Liver (tissue), 3 donors: Measurements from ENCODE around the gene USP44.

Experiments used
- ATF3 ChIP-seq: IDR thresholded peaks from 2 replicates; pipeline ENCODE4 v1.6.1; 2016; ENCODE audit warnings: antibody characterized with exemption
- CTCF ChIP-seq: fragments of 150-350 bp; IDR thresholded peaks from 2 replicates; pipeline ENCODE4 v1.5.1; 2017; ENCODE audit warnings: improper control_type of control experiment, low read depth, low read length; ENCODE audit not compliant: missing input control
- EGR1 ChIP-seq, 2 donors: IDR thresholded peaks; 2 replicates each; pipeline ENCODE4 v1.6.1; 2016 to 2018; ENCODE audit warnings: antibody characterized with exemption in 2 of 2, low read depth in 2 of 2
- HNF4G ChIP-seq: IDR thresholded peaks from 2 replicates; pipeline ENCODE4 v1.6.1; 2016; ENCODE audit warnings: antibody characterized with exemption
- RAD21 ChIP-seq, 2 donors: IDR thresholded peaks; 2 replicates each; pipeline ENCODE4 v1.6.1; 2016; ENCODE audit warnings: antibody characterized with exemption in 2 of 2, mild to moderate bottlenecking in 2 of 2
- RXRA ChIP-seq, 2 donors: IDR thresholded peaks; 2 replicates each; pipeline ENCODE4 v1.6.1; 2017 to 2018; ENCODE audit warnings: antibody characterized with exemption in 2 of 2, mild to moderate bottlenecking in 1 of 2
- TAF1 ChIP-seq: conservative IDR thresholded peaks from 2 replicates; pipeline ENCODE4 v1.6.1; 2016; ENCODE audit warnings: antibody characterized with exemption, mild to moderate bottlenecking
- TF ChIP-seq, protein P1 (sequence below): IDR thresholded peaks from 2 replicates; pipeline ENCODE4 v1.6.1; 2016; ENCODE audit warnings: antibody characterized with exemption, mild to moderate bottlenecking
- TF ChIP-seq, protein P2 (sequence below): IDR thresholded peaks from 2 replicates; pipeline ENCODE4 v1.6.1; 2016; ENCODE audit warnings: antibody characterized with exemption
- donor health status: healthy.
- donor health status: healthy.

GRCh38 chr12:95505039-95505438 is 46.2 kb downstream of the USP44 start:
- TF ChIP-seq CTCF (no peak), RXRA (IDR thresholded peaks at IDR 0.05) (no peak), RAD21 (IDR thresholded peaks at IDR 0.05) (no peak), TAF1 (no peak), EGR1 (IDR thresholded peaks at IDR 0.05; ENCODE audit: low read depth in 2 of 2) (no peak), HNF4G (no peak), ATF3 (no peak)
- TF ChIP-seq, protein P1, sequence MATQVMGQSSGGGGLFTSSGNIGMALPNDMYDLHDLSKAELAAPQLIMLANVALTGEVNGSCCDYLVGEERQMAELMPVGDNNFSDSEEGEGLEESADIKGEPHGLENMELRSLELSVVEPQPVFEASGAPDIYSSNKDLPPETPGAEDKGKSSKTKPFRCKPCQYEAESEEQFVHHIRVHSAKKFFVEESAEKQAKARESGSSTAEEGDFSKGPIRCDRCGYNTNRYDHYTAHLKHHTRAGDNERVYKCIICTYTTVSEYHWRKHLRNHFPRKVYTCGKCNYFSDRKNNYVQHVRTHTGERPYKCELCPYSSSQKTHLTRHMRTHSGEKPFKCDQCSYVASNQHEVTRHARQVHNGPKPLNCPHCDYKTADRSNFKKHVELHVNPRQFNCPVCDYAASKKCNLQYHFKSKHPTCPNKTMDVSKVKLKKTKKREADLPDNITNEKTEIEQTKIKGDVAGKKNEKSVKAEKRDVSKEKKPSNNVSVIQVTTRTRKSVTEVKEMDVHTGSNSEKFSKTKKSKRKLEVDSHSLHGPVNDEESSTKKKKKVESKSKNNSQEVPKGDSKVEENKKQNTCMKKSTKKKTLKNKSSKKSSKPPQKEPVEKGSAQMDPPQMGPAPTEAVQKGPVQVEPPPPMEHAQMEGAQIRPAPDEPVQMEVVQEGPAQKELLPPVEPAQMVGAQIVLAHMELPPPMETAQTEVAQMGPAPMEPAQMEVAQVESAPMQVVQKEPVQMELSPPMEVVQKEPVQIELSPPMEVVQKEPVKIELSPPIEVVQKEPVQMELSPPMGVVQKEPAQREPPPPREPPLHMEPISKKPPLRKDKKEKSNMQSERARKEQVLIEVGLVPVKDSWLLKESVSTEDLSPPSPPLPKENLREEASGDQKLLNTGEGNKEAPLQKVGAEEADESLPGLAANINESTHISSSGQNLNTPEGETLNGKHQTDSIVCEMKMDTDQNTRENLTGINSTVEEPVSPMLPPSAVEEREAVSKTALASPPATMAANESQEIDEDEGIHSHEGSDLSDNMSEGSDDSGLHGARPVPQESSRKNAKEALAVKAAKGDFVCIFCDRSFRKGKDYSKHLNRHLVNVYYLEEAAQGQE = no peak
- TF ChIP-seq, protein P2, sequence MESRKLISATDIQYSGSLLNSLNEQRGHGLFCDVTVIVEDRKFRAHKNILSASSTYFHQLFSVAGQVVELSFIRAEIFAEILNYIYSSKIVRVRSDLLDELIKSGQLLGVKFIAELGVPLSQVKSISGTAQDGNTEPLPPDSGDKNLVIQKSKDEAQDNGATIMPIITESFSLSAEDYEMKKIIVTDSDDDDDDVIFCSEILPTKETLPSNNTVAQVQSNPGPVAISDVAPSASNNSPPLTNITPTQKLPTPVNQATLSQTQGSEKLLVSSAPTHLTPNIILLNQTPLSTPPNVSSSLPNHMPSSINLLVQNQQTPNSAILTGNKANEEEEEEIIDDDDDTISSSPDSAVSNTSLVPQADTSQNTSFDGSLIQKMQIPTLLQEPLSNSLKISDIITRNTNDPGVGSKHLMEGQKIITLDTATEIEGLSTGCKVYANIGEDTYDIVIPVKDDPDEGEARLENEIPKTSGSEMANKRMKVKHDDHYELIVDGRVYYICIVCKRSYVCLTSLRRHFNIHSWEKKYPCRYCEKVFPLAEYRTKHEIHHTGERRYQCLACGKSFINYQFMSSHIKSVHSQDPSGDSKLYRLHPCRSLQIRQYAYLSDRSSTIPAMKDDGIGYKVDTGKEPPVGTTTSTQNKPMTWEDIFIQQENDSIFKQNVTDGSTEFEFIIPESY = no peak
